Keratinocyte (primary cell): ENCODE data around the gene CHST10. TPM values are rescaled to one million over a fixed set of nuclear protein-coding genes. Genes with fewer than 3 reads are reported as not detected.

Experiments
- DNase-seq: peaks from one replicate; pipeline ENCODE4 v3.0.0-alpha.2; 2011; ENCODE audit warnings: low read depth, missing footprints, low spot score
- FAIRE-seq: peaks from 2 replicates; lab custom pipeline; 2011; peaks lifted over from hg19 to GRCh38; lab: Jason Lieb, UNC
- H2AFZ ChIP-seq: 2 replicates; pipeline ENCODE4 v1.6.0; 2012; ENCODE audit warnings: low read length, control low read depth, inconsistent platforms; ENCODE audit not compliant: control insufficient read depth
- H3K27ac ChIP-seq: 2 replicates; pipeline ENCODE4 v1.5.1; 2011; ENCODE audit warnings: low read length; ENCODE audit not compliant: control insufficient read depth, insufficient read depth
- H3K27me3 ChIP-seq: 3 replicates; pipeline ENCODE4 v1.6.0; 2011; ENCODE audit warnings: low read length; ENCODE audit not compliant: control insufficient read depth, insufficient read depth; ENCODE audit errors: extremely low read depth
- H3K36me3 ChIP-seq, 2 experiments: 2 replicates in 1 of 2; 3 replicates in 1 of 2; pipeline ENCODE4 v1.5.1; 2011; ENCODE audit warnings: low read length in 2 of 2, mild to moderate bottlenecking in 1 of 2; ENCODE audit not compliant: control insufficient read depth in 2 of 2, insufficient read depth in 2 of 2; ENCODE audit errors: extremely low read depth in 1 of 2
- H3K4me1 ChIP-seq: 3 replicates; pipeline ENCODE4 v1.5.1; 2011; ENCODE audit warnings: low read length; ENCODE audit not compliant: control insufficient read depth, insufficient read depth; ENCODE audit errors: extremely low read depth
- H3K4me2 ChIP-seq: 3 replicates; pipeline ENCODE4 v1.6.0; 2011; ENCODE audit warnings: low read depth, low read length; ENCODE audit not compliant: control insufficient read depth, insufficient read depth; ENCODE audit errors: extremely low read depth
- H3K4me3 ChIP-seq, 3 experiments: fragments of 200-600 bp in 1 of 3; sonication (generic) in 1 of 3; 2 replicates in 2 of 3; 3 replicates in 1 of 3; pipeline ENCODE4 v1.5.1; 2011 to 2016; ENCODE audit warnings: low read length in 3 of 3, mild to moderate bottlenecking in 3 of 3, control low read depth in 2 of 3, inconsistent platforms in 1 of 3, low read depth in 1 of 3, mixed read lengths in 1 of 3, mixed run types in 1 of 3, moderate library complexity in 1 of 3; ENCODE audit not compliant: control insufficient read depth in 2 of 3, insufficient read depth in 2 of 3; ENCODE audit errors: extremely low read depth in 1 of 3
- H3K79me2 ChIP-seq: 2 replicates; pipeline ENCODE4 v1.6.0; 2012; ENCODE audit warnings: low read length; ENCODE audit not compliant: control insufficient read depth, insufficient read depth
- H3K9ac ChIP-seq: 3 replicates; pipeline ENCODE4 v1.6.0; 2011; ENCODE audit warnings: low read length; ENCODE audit not compliant: control insufficient read depth, insufficient read depth; ENCODE audit errors: extremely low read depth
- H3K9me1 ChIP-seq: 3 replicates; pipeline ENCODE4 v1.6.0; 2011; ENCODE audit warnings: low read length; ENCODE audit not compliant: control insufficient read depth, insufficient read depth; ENCODE audit errors: extremely low read depth
- H3K9me3 ChIP-seq: 2 replicates; pipeline ENCODE4 v1.5.1; 2012; ENCODE audit warnings: low read depth, low read length; ENCODE audit not compliant: control insufficient read depth
- H4K20me1 ChIP-seq: 3 replicates; pipeline ENCODE4 v1.6.0; 2011; ENCODE audit warnings: low read length; ENCODE audit not compliant: control insufficient read depth, insufficient read depth; ENCODE audit errors: extremely low read depth
- CTCF ChIP-seq, 3 experiments: IDR thresholded peaks in 1 of 3; conservative IDR thresholded peaks in 1 of 3; optimal IDR thresholded peaks in 1 of 3; 2 replicates in 2 of 3; 3 replicates in 1 of 3; pipeline versions ENCODE3 to v1.5.1; 2011; ENCODE audit warnings: low read length in 3 of 3, mild to moderate bottlenecking in 3 of 3, moderate library complexity in 2 of 3, control low read depth in 1 of 3, inconsistent platforms in 1 of 3; ENCODE audit not compliant: insufficient read depth in 2 of 3; ENCODE audit errors: extremely low read depth in 1 of 3
- EZH2 ChIP-seq: IDR thresholded peaks from one replicate; pipeline ENCODE4 v1.6.1; 2012; ENCODE audit warnings: inconsistent platforms, mild to moderate bottlenecking, low read length, moderate library complexity
- dilution Hi-C: fragments of 300-500 bp; cut with MboI; formaldehyde crosslinking; loops from one replicate; pipeline ENCODE4 v1.7.0; 2020; ENCODE audit warnings: low sequenced_read_pairs; ENCODE audit not compliant: extremely low pct_ligation_motif_present
- polyA plus RNA-seq, 5 experiments: library from polyadenylated mRNA; depleted of rRNA in 3 of 5; stranded (reverse) in 3 of 5; stranded (forward) in 1 of 5; unstranded in 1 of 5; fragments of >200 nt; gene quantifications; 1 replicate in 1 of 5; 2 replicates in 3 of 5; 3 replicates in 1 of 5; pipeline versions ENCODE4 v1.2.1 to v1.2.3, GENCODE V29; 2011 to 2012; ENCODE audit warnings: missing spikeins in 2 of 5, low read depth in 1 of 5, low replicate concordance in 1 of 5

The CHST10 gene
- polyA plus RNA-seq, 1 donor (not counting 4 experiments of a cell fraction or from before 2014, with no cell fraction given) = 1.6 TPM

- H2AFZ ChIP-seq = no peak overlapping the region
- H3K36me3 ChIP-seq = no peaks in the 10 kb centered on the region
- no peaks in the 10 kb centered on the region for H4K20me1 ChIP-seq
- H3K27me3 ChIP-seq = no peaks in the 10 kb centered on the region
- H3K4me2 ChIP-seq = no peak overlapping the region
- H3K4me1 ChIP-seq = no peaks in the 10 kb centered on the region
- no peaks in the 10 kb centered on the region for H3K9me1 ChIP-seq
- TF ChIP-seq CTCF (optimal IDR thresholded peaks at IDR 0.05 in 1 of 3, IDR thresholded peaks at IDR 0.05 in 1 of 3, conservative IDR thresholded peaks at IDR 0.05 in 1 of 3; ENCODE audit: extremely low read depth in 1 of 3, insufficient read depth in 2 of 3, low read length in 3 of 3) = no peak
- no peak for TF ChIP-seq EZH2
- no peaks in the 10 kb centered on the region for H3K9me3 ChIP-seq
- H3K27ac ChIP-seq = no peak overlapping the region
- no peak overlapping the region for H3K9ac ChIP-seq
- H3K4me3 ChIP-seq = no peak overlapping the region
- no peak for FAIRE-seq
- DNase-seq = no peak
- H3K79me2 ChIP-seq = no peaks in the 10 kb centered on the region
- dilution Hi-C loops = no loop called here
Measured at GRCh38 chr2:100403722-100404121, 13.7 kb downstream of the CHST10 start.

- no peak for TF ChIP-seq CTCF (optimal IDR thresholded peaks at IDR 0.05 in 1 of 3, IDR thresholded peaks at IDR 0.05 in 1 of 3, conservative IDR thresholded peaks at IDR 0.05 in 1 of 3; ENCODE audit: extremely low read depth in 1 of 3, insufficient read depth in 2 of 3, low read length in 3 of 3)
- TF ChIP-seq EZH2 = no peak
- Histone ChIP-seq H3K27me3 (no peaks in the 10 kb centered on the region), H3K9ac (no peak overlapping the region), H3K4me2 (no peak overlapping the region), H3K9me1 (no peaks in the 10 kb centered on the region), H3K36me3 (no peaks in the 10 kb centered on the region), H3K27ac (no peak overlapping the region), H3K4me1 (no peaks in the 10 kb centered on the region), H2AFZ (no peak overlapping the region), H3K9me3 (no peaks in the 10 kb centered on the region), H3K79me2 (no peaks in the 10 kb centered on the region), H3K4me3 (no peak overlapping the region), H4K20me1 (no peaks in the 10 kb centered on the region)
- FAIRE-seq (no peak), DNase-seq (no peak)
- dilution Hi-C loops = no loop called here
Measured at GRCh38 chr2:100401268-100401667, 16.2 kb downstream of the CHST10 start.
